ENCODE data around the gene ZNF451. TPM values are rescaled to one million over a fixed set of nuclear protein-coding genes. Genes with fewer than 3 reads are reported as not detected.

The ZNF451 gene
- total RNA-seq, 1 experiment from 2014 or later, result 50.6 TPM

DNA sequence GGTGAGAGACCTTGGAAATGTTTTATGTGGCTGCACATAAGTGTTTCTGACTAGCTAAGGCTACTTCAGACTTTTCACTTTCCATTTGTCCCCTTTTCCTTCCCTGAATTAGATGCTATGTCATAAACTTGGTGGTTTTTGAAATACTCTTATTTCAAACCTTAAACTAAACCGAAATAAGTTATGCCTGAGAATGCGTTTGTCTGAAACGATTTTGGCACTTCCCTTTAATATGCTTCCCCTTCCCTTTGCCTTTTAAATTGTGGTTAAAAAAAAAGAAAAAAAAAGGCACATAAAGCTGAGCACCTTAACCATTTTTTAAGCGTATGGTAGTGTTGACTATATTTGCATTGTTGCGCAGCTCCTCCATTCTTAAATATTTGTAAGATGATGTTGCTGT is 14.3 kb downstream of the ZNF451 start:
- H3K27ac ChIP-seq, result no peak overlapping the region
- H3F3A ChIP-seq (ENCODE audit: insufficient read depth, low read depth), result no peaks in the 10 kb centered on the region
- peaks cover 10% of the 10 kb centered on the region; the same call in 1 of the 2 replicates for H3K79me2 ChIP-seq (ENCODE audit: low read depth)
- no peaks in the 10 kb centered on the region for H3K27me3 ChIP-seq (ENCODE audit: insufficient read depth, low read depth)
- TF ChIP-seq EZH2 (IDR thresholded peaks at IDR 0.05; ENCODE audit: low read depth), result no peak
- TF ChIP-seq, protein P1, sequence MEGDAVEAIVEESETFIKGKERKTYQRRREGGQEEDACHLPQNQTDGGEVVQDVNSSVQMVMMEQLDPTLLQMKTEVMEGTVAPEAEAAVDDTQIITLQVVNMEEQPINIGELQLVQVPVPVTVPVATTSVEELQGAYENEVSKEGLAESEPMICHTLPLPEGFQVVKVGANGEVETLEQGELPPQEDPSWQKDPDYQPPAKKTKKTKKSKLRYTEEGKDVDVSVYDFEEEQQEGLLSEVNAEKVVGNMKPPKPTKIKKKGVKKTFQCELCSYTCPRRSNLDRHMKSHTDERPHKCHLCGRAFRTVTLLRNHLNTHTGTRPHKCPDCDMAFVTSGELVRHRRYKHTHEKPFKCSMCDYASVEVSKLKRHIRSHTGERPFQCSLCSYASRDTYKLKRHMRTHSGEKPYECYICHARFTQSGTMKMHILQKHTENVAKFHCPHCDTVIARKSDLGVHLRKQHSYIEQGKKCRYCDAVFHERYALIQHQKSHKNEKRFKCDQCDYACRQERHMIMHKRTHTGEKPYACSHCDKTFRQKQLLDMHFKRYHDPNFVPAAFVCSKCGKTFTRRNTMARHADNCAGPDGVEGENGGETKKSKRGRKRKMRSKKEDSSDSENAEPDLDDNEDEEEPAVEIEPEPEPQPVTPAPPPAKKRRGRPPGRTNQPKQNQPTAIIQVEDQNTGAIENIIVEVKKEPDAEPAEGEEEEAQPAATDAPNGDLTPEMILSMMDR (conservative IDR thresholded peaks at IDR 0.05), result no peak
- no peaks in the 10 kb centered on the region for H3K9me2 ChIP-seq (ENCODE audit: insufficient read depth)
- no peak overlapping the region for H3K4me2 ChIP-seq
- intact Hi-C loops (cut with micrococcal nuclease; ENCODE audit: unreplicated experiment), result no loop called here
- peaks cover 11% of the 10 kb centered on the region for H4K20me1 ChIP-seq (ENCODE audit: insufficient read depth)
- H2AFZ ChIP-seq, result no peak overlapping the region
- ChIA-PET CTCF (no interaction called here), POLR2A (ENCODE audit: unreplicated experiment) (no interaction called here)
- no TSS peak for BruUV-seq (replicated peaks)
- H3K4me3 ChIP-seq, result no peak overlapping the region
- peaks cover 60% of the 10 kb centered on the region for H3K36me3 ChIP-seq (ENCODE audit: low read depth)
- no peak for DNase-seq
- H3K4me1 ChIP-seq (replicated peaks; ENCODE audit: insufficient read depth), result no peaks in the 10 kb centered on the region
- no peaks in the 10 kb centered on the region for H3K9me3 ChIP-seq (ENCODE audit: insufficient read depth, low read depth)

DNA sequence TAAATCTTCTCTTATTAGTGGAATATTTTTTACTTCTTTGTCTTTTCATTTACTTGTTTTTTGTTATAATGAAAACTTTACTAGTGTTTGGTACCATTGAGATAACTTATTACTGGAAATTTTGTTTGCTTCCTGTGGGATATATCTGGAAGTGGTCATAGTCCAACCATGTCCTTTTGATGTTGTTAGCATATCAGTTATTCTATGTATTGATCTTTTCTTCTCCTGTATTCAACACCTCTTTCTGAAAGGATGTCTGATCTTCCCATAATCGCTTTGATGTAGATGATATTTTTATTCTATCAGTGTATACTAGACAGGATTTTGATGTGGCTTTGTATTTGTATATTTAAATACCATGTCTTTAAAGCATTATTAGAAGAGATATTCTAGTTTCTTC is 17.0 kb downstream of the ZNF451 start:
- Histone ChIP-seq H3K27ac (no peak overlapping the region), H3K9me3 (ENCODE audit: insufficient read depth, low read depth) (no peaks in the 10 kb centered on the region), H3K4me1 (replicated peaks; ENCODE audit: insufficient read depth) (no peaks in the 10 kb centered on the region), H3K4me3 (no peak overlapping the region), H2AFZ (no peak overlapping the region), H3K9me2 (ENCODE audit: insufficient read depth) (no peaks in the 10 kb centered on the region), H3K79me2 (ENCODE audit: low read depth) (peaks cover 10% of the 10 kb centered on the region; the same call in 1 of the 2 replicates), H3K36me3 (ENCODE audit: low read depth) (peaks cover 34% of the 10 kb centered on the region), H3F3A (ENCODE audit: insufficient read depth, low read depth) (no peaks in the 10 kb centered on the region), H3K27me3 (ENCODE audit: insufficient read depth, low read depth) (no peaks in the 10 kb centered on the region), H4K20me1 (ENCODE audit: insufficient read depth) (peaks cover 11% of the 10 kb centered on the region), H3K4me2 (no peak overlapping the region)
- no TSS peak for BruUV-seq (replicated peaks)
- ChIA-PET CTCF (no interaction called here), POLR2A (ENCODE audit: unreplicated experiment) (no interaction called here)
- no peak for DNase-seq
- TF ChIP-seq, protein P1 (conservative IDR thresholded peaks at IDR 0.05), result no peak
- TF ChIP-seq EZH2 (IDR thresholded peaks at IDR 0.05; ENCODE audit: low read depth), result no peak
- intact Hi-C loops (cut with micrococcal nuclease; ENCODE audit: unreplicated experiment), result no loop called here

DNA sequence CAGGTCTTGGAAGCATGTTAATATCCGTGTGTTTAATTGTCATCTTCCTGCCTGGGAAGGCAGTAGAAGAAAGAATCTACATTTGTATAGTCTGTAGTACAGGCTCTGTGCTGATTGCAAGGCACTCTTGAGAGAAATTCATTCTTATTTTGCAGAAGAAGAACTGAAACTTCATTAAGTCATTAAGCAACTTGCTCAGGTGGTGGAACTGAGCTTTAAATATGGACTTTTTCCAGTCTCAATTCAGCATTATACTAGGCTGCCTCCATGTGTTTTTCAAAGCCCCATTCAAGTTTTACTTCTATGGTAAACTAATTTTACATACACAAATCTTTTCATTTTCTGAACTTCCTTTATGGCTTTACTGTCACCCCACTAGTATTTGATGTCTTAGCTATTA is 18.7 kb downstream of the ZNF451 start:
- no TSS peak for BruUV-seq (replicated peaks)
- ChIA-PET CTCF (no interaction called here), POLR2A (ENCODE audit: unreplicated experiment) (no interaction called here)
- Histone ChIP-seq H3K9me3 (ENCODE audit: insufficient read depth, low read depth) (no peaks in the 10 kb centered on the region), H3K27me3 (ENCODE audit: insufficient read depth, low read depth) (no peaks in the 10 kb centered on the region), H2AFZ (no peak overlapping the region), H3K27ac (no peak overlapping the region), H3F3A (ENCODE audit: insufficient read depth, low read depth) (no peaks in the 10 kb centered on the region), H3K4me3 (no peak overlapping the region), H4K20me1 (ENCODE audit: insufficient read depth) (peaks cover 11% of the 10 kb centered on the region), H3K4me1 (replicated peaks; ENCODE audit: insufficient read depth) (no peaks in the 10 kb centered on the region), H3K4me2 (no peak overlapping the region), H3K79me2 (ENCODE audit: low read depth) (no peaks in the 10 kb centered on the region; the same call in none of the 2 replicates), H3K9me2 (ENCODE audit: insufficient read depth) (no peaks in the 10 kb centered on the region), H3K36me3 (ENCODE audit: low read depth) (0 out of 2 replicates have a peak, but pooled peaks cover 22% of the 10 kb centered on the region)
- intact Hi-C loops (cut with micrococcal nuclease; ENCODE audit: unreplicated experiment), result no loop called here
- DNase-seq, result no peak
- TF ChIP-seq, protein P1 (conservative IDR thresholded peaks at IDR 0.05), result no peak
